Lower lobe of right lung (tissue), 2 donors: Measurements from ENCODE around the gene RAPGEF3. TPM values are rescaled to one million over a fixed set of nuclear protein-coding genes. Genes with fewer than 3 reads are reported as not detected.

Source experiments
- ATAC-seq, 2 donors: fragments of 200-7000 bp; cut with Tn5 transposase; one replicate each; pipeline ENCODE4 v1.9.1; 2020 to 2022; ENCODE audit warnings: mild to moderate bottlenecking in 2 of 2, moderate library complexity in 2 of 2
- DNase-seq: peaks from one replicate; pipeline ENCODE4 v3.0.0-alpha.2; 2020
- H3K27ac ChIP-seq: fragments of 200-600 bp; one replicate; pipeline ENCODE4 v1.8.0; 2022
- H3K27me3 ChIP-seq: fragments of 200-600 bp; one replicate; pipeline ENCODE4 v1.8.0; 2022; ENCODE audit warnings: low read depth
- H3K36me3 ChIP-seq: fragments of 200-600 bp; one replicate; pipeline ENCODE4 v1.8.0; 2022; ENCODE audit warnings: mild to moderate bottlenecking
- H3K4me1 ChIP-seq: fragments of 200-600 bp; one replicate; pipeline ENCODE4 v1.8.0; 2022
- H3K4me3 ChIP-seq: fragments of 200-600 bp; one replicate; pipeline ENCODE4 v1.8.0; 2022; ENCODE audit warnings: mild to moderate bottlenecking
- H3K9me3 ChIP-seq: fragments of 200-600 bp; one replicate; pipeline ENCODE4 v1.8.0; 2022
- intact Hi-C: fragments of 100-400 bp; cut with DNase I; formaldehyde crosslinking; loops from one replicate; pipeline ENCODE4 v1.11.0; 2022
- total RNA-seq: library from RNA; stranded (reverse); fragmentation: NEBNext Ultra II Directional; extraction: Animal tissue kit (Norgen Biotek cat#: 25700); gene quantifications from one replicate; pipeline ENCODE4 v1.2.1, GENCODE V29; 2021
- TF ChIP-seq, protein P1 (sequence below): fragments of 200-600 bp; IDR thresholded peaks from one replicate; pipeline ENCODE4 v1.8.0; 2022; ENCODE audit warnings: antibody characterized with exemption, mild to moderate bottlenecking
- donor health status: DM: no; HTN: yes; CAD: no; lungs with severe emphysema.

RAPGEF3 gene
- total RNA-seq, 1 donor from 2014 or later: 44.5 TPM

DNA sequence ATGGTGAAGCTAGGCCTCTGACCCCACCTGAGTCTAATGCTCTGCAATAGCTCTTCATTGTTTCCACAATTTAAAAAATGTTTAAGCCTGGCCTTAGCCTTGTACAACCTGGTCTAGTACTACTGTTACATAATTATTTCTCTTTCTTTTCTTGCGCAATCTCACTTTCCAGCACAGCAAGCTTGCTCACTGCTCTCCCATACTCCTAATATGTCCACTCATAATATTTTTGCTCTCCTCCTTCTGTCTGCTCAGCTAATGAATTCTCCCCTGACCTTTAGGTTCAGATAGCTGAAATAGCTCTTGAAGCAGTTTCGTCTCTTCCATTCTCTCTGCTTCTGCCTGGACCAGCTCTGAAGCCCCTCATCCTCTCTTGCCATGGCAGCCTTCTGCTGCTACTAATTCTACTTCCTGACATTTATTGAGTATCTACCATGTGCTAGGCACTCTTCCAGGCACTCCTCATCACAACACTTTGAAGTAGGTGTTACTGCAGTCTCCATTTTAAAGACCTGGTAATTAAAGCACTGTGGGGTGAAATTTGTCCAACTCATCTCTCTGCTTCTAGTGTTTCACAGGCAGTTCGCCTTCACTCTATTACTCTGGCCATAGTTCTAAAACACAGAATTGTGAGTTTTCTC is 11.5 kb upstream of the RAPGEF3 start:
- ATAC-seq: peak; percentile 59 to 73
- Histone ChIP-seq H3K9me3 (no peaks in the 10 kb centered on the region), H3K4me1 (peaks cover 45% of the 10 kb centered on the region), H3K27me3 (no peaks in the 10 kb centered on the region), H3K27ac (peak overlapping the region; percentile 34), H3K36me3 (no peaks in the 10 kb centered on the region), H3K4me3 (no peak overlapping the region)
- intact Hi-C loops: no loop called here
- peak; percentile 19 for DNase-seq
- TF ChIP-seq, protein P1, sequence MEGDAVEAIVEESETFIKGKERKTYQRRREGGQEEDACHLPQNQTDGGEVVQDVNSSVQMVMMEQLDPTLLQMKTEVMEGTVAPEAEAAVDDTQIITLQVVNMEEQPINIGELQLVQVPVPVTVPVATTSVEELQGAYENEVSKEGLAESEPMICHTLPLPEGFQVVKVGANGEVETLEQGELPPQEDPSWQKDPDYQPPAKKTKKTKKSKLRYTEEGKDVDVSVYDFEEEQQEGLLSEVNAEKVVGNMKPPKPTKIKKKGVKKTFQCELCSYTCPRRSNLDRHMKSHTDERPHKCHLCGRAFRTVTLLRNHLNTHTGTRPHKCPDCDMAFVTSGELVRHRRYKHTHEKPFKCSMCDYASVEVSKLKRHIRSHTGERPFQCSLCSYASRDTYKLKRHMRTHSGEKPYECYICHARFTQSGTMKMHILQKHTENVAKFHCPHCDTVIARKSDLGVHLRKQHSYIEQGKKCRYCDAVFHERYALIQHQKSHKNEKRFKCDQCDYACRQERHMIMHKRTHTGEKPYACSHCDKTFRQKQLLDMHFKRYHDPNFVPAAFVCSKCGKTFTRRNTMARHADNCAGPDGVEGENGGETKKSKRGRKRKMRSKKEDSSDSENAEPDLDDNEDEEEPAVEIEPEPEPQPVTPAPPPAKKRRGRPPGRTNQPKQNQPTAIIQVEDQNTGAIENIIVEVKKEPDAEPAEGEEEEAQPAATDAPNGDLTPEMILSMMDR: no peak

DNA sequence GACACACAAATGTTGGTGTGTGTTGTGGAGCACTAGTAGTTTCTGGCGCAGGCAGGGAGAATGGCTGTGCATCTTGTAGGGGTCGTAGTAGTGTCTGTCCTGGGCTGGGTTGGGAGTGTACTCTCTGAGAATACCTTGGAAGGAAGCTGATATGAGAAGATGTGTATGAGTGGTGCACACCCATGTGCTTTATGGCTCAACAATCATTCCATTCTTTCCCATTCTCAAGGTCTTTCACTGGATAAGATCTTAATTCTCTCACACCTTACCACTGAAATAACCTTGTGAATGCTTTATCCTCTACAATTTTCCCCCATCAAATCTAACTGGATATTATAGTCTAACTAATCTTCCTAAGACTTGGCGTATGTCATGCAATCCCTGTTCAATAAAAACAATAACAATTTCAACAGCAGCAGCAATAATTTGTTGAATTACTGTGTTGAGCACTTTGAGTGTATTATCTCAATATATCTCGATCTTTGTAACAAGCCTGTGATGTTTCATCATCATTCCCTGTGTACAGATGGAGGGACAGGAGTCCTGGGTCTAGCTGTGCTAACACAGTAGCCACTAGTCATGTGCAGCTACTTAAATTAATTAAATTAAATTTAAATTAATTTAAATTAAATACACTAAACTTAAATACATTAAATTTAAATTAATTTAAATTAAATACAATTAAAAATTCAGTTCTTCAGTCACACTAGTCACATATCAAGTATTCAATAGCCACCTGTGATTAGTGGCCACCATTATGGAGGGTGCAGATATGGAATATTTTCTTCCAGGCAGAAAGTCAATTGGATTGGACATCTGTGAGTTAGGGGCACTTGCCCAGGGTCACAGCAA is 10.8 kb upstream of the RAPGEF3 start:
- ATAC-seq (no peak), DNase-seq (no peak)
- intact Hi-C loops: no loop called here
- Histone ChIP-seq H3K4me1 (peaks cover 38% of the 10 kb centered on the region), H3K27ac (no peak overlapping the region), H3K36me3 (no peaks in the 10 kb centered on the region), H3K27me3 (no peaks in the 10 kb centered on the region), H3K9me3 (no peaks in the 10 kb centered on the region), H3K4me3 (no peak overlapping the region)
- TF ChIP-seq, protein P1: no peak

DNA sequence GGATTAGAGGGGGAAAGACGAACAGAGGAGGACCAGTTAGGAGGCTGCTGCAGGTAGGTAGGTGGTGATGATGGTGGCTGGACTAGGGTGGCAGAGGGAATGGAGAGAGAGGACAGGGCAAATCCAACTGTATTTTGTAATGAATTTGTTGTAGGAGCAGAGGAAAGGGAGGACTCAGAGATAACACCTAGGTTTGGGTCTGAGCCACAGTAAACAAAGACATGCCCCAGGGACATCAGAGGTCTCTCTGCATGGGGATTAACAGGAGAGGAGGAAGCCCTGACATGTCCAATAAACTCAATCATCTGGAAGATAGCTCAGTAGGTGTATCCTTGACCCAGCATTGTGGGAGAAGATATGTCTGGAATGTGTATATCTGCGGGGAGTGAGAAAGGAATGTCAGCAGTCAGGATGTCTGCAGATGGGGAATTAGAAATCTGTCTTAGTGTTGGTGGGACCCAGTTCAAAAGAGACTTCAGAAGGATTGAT is 9.7 kb upstream of the RAPGEF3 start:
- no peak overlapping the region for H3K4me3 ChIP-seq
- intact Hi-C loops: no loop called here
- H3K4me1 ChIP-seq: peaks cover 28% of the 10 kb centered on the region
- TF ChIP-seq, protein P1: no peak
- H3K9me3 ChIP-seq: no peaks in the 10 kb centered on the region
- ATAC-seq: no peak
- no peak for DNase-seq
- no peaks in the 10 kb centered on the region for H3K27me3 ChIP-seq
- H3K36me3 ChIP-seq: no peaks in the 10 kb centered on the region
- no peak overlapping the region for H3K27ac ChIP-seq

DNA sequence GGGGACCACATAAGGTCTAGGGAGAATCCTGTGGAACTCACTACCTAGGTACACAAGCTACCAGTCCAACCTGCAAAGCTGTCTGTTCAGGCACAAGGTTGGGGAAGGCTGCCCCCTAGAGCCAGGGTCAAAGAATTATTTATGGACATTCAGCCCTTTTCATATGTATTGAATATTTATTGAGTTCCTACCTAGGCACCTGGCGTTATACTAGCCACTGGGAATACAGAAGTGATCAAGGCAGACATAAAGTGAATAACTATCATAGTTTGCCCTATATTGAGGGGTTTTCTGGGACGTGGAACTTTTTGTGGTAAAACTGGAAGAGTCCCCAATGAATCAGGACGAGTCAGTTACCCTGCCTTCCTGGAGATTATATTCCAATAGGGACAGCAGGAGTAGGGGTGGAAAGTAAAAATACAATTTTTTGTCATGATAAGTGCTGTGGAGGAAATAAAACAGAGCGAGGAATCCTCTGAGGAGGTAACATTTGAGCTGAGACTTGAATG is 8.6 kb upstream of the RAPGEF3 start:
- ATAC-seq: peak; percentile 58 to 60
- intact Hi-C loops: no loop called here
- TF ChIP-seq, protein P1: peak; percentile 70
- peak; percentile 47 for DNase-seq
- H3K4me1 ChIP-seq: peaks cover 23% of the 10 kb centered on the region
- H3K4me3 ChIP-seq: no peak overlapping the region
- no peaks in the 10 kb centered on the region for H3K27me3 ChIP-seq
- no peak overlapping the region for H3K27ac ChIP-seq
- no peaks in the 10 kb centered on the region for H3K36me3 ChIP-seq
- H3K9me3 ChIP-seq: no peaks in the 10 kb centered on the region

DNA sequence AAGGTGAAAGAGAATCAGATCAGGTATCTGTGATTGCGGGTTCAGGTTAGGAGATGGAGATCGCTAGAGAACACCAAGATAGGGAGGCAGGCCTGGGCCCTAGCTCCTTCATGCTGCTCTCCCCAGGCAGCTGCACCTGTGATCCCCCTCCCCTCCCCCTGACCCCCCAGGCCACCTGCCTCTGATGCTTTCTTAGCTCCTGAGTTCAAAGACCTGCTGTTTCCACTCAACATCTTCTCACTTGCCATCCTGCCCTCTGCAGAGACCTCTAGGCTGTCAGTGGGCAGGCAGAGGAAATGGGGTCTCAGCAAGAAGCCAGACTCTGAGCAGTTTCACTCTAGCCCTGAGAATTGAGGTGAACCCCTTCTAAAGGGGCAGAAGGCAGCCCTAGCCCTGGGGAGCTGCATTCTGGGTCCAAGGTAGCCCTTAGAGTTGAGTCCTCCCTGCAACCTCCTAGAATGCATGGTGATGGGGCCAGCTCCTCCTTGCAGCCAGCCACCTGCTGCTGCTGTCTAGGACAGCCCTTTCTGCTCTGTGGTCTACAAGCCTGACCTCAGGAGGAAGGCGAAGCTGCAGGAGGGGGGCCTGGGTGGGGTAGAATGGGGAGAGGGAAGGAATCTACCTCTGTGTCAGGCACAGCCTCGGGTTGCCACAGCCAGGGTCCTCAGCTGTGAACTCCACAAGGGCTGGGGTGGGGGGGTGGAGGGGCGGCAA is 8.0 kb upstream of the RAPGEF3 start:
- H3K4me3 ChIP-seq: no peak overlapping the region
- intact Hi-C loops: no loop called here
- peaks cover 21% of the 10 kb centered on the region for H3K4me1 ChIP-seq
- H3K9me3 ChIP-seq: no peaks in the 10 kb centered on the region
- TF ChIP-seq, protein P1: no peak
- DNase-seq (peak; percentile 31), ATAC-seq (peak in 1 of 2 donors; percentile 6)
- H3K27me3 ChIP-seq: no peaks in the 10 kb centered on the region
- no peaks in the 10 kb centered on the region for H3K36me3 ChIP-seq
- H3K27ac ChIP-seq: no peak overlapping the region
